Measurements from ENCODE around the gene RGMA. TPM values are rescaled to one million over a fixed set of nuclear protein-coding genes. Genes with fewer than 3 reads are reported as not detected.

RGMA gene
- polyA plus RNA-seq, 1 donor: 12.5 TPM

GRCh38 chr15:93027413-93027812 is 61.6 kb downstream of the RGMA start:
- Histone ChIP-seq H3K27me3 (ENCODE audit: control insufficient read depth, insufficient read depth, low read length) (no peaks in the 10 kb centered on the region), H3K36me3 (ENCODE audit: control insufficient read depth, insufficient read depth, low read length) (peaks cover 59% of the 10 kb centered on the region), H3K27ac (ENCODE audit: low read length) (no peak overlapping the region), H3K9me3 (ENCODE audit: control insufficient read depth, low read depth, low read length) (no peaks in the 10 kb centered on the region), H3K4me3 (ENCODE audit: low read length) (no peak overlapping the region), H3K4me1 (ENCODE audit: control insufficient read depth, insufficient read depth, low read length) (no peaks in the 10 kb centered on the region)
- WGBS (ENCODE audit: insufficient coverage, low lambda C conversion rate): no CpG with 5 or more reads among the region's 10 CpGs
- DNase-seq: no peak

DNA sequence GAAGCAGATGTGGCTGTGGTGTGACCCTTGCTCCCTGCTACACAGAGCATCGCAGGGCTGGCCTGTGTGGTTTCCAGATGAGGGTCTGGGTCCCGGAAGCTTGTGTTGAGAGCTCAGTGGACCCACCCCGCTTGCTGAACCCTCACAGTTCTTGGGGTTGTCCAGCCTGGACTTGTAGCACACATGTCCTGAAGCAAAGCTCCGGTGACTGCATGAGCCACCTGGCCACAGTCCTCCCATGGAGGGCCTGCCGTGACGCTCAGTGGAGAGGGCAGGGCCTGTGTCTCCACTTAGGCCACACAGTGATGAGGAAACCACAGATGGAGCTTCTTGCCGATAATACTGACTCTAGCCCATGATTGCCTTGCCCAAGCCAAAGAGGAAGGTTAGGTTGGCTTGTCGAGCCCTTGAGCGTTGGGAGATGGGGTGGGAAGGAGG is 62.6 kb downstream of the RGMA start:
- no peak for DNase-seq
- Histone ChIP-seq H3K4me1 (ENCODE audit: control insufficient read depth, insufficient read depth, low read length) (no peaks in the 10 kb centered on the region), H3K36me3 (ENCODE audit: control insufficient read depth, insufficient read depth, low read length) (peaks cover 69% of the 10 kb centered on the region), H3K27me3 (ENCODE audit: control insufficient read depth, insufficient read depth, low read length) (no peaks in the 10 kb centered on the region), H3K27ac (ENCODE audit: low read length) (no peak overlapping the region), H3K4me3 (ENCODE audit: low read length) (no peak overlapping the region), H3K9me3 (ENCODE audit: control insufficient read depth, low read depth, low read length) (no peaks in the 10 kb centered on the region)
- WGBS (ENCODE audit: insufficient coverage, low lambda C conversion rate): no CpG with 5 or more reads among the region's 9 CpGs

- Histone ChIP-seq H3K9me3 (ENCODE audit: control insufficient read depth, low read depth, low read length) (no peaks in the 10 kb centered on the region), H3K27me3 (ENCODE audit: control insufficient read depth, insufficient read depth, low read length) (no peaks in the 10 kb centered on the region), H3K27ac (ENCODE audit: low read length) (no peak overlapping the region), H3K4me3 (ENCODE audit: low read length) (no peak overlapping the region), H3K36me3 (ENCODE audit: control insufficient read depth, insufficient read depth, low read length) (peaks cover 77% of the 10 kb centered on the region), H3K4me1 (ENCODE audit: control insufficient read depth, insufficient read depth, low read length) (no peaks in the 10 kb centered on the region)
- WGBS (ENCODE audit: insufficient coverage, low lambda C conversion rate): no CpG with 5 or more reads among the region's 1 CpG
- no peak for DNase-seq
Observed at GRCh38 chr15:93025625-93025982, 63.4 kb downstream of the RGMA start.

DNA sequence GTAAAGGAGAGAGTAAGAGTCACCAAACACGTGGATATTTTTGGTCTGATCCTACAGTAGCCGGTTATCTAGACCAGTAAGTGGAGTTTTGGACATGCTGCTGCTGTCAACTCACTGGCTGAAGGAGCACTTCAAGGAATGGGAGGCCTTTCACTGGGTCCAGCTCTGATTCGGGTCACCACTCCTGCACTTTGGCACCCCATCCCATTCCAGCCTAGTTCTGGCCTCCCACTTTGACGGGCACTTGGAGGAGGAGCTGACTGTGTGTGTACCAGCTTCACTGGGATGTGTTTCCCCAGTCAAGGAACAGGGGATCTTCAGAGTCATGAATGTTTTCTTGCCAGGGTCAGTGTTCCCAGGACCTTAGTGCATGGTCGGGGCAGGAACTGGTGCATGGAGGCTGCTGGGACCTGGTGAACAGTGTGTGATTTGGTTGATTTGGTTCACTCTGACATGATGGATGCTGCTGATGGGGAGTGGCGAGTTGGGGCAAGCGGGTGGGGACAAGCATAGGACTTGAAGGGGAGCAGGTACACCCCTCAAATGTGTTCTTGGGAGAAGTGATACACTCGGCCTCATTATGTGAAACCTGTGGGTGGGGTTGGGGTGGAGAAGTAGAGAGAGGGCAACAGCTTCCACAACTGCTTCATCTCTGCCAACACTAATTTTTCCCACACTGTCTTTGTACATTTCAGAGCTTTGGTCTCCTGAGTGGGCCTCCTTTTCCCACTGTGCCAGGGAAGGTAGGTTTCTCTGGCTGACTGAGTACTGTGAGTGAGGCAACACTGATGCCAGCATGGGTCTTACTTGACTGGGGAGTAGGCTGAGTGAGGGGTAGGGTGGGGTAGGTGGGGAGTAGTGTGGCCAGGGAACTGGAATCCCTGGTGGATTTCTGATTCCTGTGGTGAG is 64.0 kb downstream of the RGMA start:
- no peaks in the 10 kb centered on the region for H3K9me3 ChIP-seq (ENCODE audit: control insufficient read depth, low read depth, low read length)
- peaks cover 83% of the 10 kb centered on the region for H3K36me3 ChIP-seq (ENCODE audit: control insufficient read depth, insufficient read depth, low read length)
- H3K27me3 ChIP-seq (ENCODE audit: control insufficient read depth, insufficient read depth, low read length): no peaks in the 10 kb centered on the region
- H3K27ac ChIP-seq (ENCODE audit: low read length): no peak overlapping the region
- no peaks in the 10 kb centered on the region for H3K4me1 ChIP-seq (ENCODE audit: control insufficient read depth, insufficient read depth, low read length)
- no peak overlapping the region for H3K4me3 ChIP-seq (ENCODE audit: low read length)
- WGBS (ENCODE audit: insufficient coverage, low lambda C conversion rate): 93% methylated on average over 3 of the region's 8 CpGs
- DNase-seq: no peak

DNA sequence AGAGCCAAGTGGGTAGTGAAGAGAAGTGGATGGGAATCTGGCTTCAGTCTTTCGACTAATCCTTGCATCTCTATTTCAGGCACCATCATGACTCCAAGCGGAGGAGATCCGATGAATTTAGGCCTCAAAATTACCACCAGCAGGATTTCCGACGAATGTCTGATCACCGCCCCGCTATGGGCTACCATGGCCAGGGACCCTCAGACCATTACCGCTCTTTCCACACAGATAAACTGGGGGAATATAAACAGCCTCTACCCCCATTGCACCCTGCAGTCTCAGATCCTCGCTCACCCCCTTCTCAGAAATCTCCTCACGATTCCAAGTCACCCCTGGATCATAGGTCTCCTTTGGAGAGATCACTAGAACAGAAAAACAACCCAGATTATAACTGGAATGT is 64.7 kb downstream of the RGMA start:
- no peak for DNase-seq
- H3K36me3 ChIP-seq (ENCODE audit: control insufficient read depth, insufficient read depth, low read length): peaks cover 89% of the 10 kb centered on the region
- no peaks in the 10 kb centered on the region for H3K9me3 ChIP-seq (ENCODE audit: control insufficient read depth, low read depth, low read length)
- WGBS (ENCODE audit: insufficient coverage, low lambda C conversion rate): no CpG with 5 or more reads among the region's 10 CpGs
- H3K4me3 ChIP-seq (ENCODE audit: low read length): no peak overlapping the region
- H3K4me1 ChIP-seq (ENCODE audit: control insufficient read depth, insufficient read depth, low read length): no peaks in the 10 kb centered on the region
- no peaks in the 10 kb centered on the region for H3K27me3 ChIP-seq (ENCODE audit: control insufficient read depth, insufficient read depth, low read length)
- H3K27ac ChIP-seq (ENCODE audit: low read length): no peak overlapping the region

DNA sequence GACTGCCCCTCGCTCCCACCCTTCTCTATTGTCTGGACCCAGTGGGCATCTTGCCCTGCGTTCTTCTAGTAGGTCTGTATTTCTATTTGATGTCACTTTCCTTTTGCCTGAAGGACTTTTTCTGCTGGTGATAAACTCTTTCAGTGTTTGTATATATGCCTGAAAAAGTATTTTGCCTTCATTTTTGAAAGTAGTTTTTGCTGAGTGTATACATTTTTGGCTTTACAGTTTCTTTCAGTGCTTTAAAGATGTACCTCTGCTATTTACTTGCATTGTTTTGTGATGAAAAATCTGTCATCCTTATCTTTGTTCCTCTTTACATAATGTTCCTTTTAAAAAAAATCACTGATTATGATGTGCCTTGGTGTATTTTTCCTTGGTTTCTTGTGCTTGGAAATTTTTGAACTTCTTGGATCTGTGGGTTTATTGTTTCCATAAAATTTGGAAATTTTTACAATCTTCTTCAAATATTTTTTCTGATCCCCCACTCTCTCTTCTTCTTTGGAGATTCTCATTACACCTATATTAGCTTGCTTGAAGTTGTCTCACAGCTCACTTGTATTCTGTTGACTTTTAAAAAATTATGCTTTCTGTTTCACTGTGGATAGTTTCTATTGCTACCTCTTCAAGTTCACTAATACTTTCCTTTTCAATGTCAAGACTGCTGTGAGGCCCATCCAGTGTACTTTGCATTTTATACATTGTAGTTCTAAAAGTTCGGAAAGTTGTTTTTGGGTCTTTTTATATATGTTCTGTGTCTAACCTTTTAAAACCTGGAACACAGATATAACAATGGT is 67.8 kb downstream of the RGMA start:
- H3K4me1 ChIP-seq (ENCODE audit: control insufficient read depth, insufficient read depth, low read length): no peaks in the 10 kb centered on the region
- DNase-seq: no peak
- H3K27me3 ChIP-seq (ENCODE audit: control insufficient read depth, insufficient read depth, low read length): no peaks in the 10 kb centered on the region
- H3K27ac ChIP-seq (ENCODE audit: low read length): no peak overlapping the region
- no peaks in the 10 kb centered on the region for H3K9me3 ChIP-seq (ENCODE audit: control insufficient read depth, low read depth, low read length)
- peaks cover 93% of the 10 kb centered on the region for H3K36me3 ChIP-seq (ENCODE audit: control insufficient read depth, insufficient read depth, low read length)
- WGBS (ENCODE audit: insufficient coverage, low lambda C conversion rate): no CpG with 5 or more reads among the region's 3 CpGs
- no peak overlapping the region for H3K4me3 ChIP-seq (ENCODE audit: low read length)

- Histone ChIP-seq H3K4me3 (ENCODE audit: low read length) (no peak overlapping the region), H3K4me1 (ENCODE audit: control insufficient read depth, insufficient read depth, low read length) (no peaks in the 10 kb centered on the region), H3K27me3 (ENCODE audit: control insufficient read depth, insufficient read depth, low read length) (no peaks in the 10 kb centered on the region), H3K27ac (ENCODE audit: low read length) (no peak overlapping the region), H3K36me3 (ENCODE audit: control insufficient read depth, insufficient read depth, low read length) (peaks cover 93% of the 10 kb centered on the region), H3K9me3 (ENCODE audit: control insufficient read depth, low read depth, low read length) (no peaks in the 10 kb centered on the region)
- no peak for DNase-seq
- no CpG with 5 or more reads among the region's 10 CpGs for WGBS (ENCODE audit: insufficient coverage, low lambda C conversion rate)
Observed at GRCh38 chr15:93019971-93020370, 69.0 kb downstream of the RGMA start.

DNA sequence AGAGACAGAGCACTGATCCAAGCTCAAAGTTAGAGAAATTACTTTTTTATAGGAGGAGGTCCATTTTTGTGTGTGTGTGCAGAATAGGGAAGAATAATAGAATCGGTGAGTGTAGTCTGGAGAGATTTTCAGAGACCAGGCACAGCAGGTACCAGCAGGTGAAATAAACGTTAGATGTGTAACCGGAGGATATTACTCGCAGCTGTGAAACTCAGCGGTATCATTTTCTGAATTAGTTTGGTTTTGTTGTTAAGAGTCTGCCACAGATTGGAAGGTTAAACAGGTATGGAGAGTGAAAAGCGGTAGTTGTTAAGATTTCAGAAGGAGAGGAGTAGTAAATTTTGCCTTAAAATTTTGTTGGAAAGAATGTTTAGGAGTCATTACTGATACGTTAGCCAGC is 69.9 kb downstream of the RGMA start:
- Histone ChIP-seq H3K4me3 (ENCODE audit: low read length) (no peak overlapping the region), H3K4me1 (ENCODE audit: control insufficient read depth, insufficient read depth, low read length) (no peaks in the 10 kb centered on the region), H3K27me3 (ENCODE audit: control insufficient read depth, insufficient read depth, low read length) (no peaks in the 10 kb centered on the region), H3K9me3 (ENCODE audit: control insufficient read depth, low read depth, low read length) (no peaks in the 10 kb centered on the region), H3K36me3 (ENCODE audit: control insufficient read depth, insufficient read depth, low read length) (peaks cover 93% of the 10 kb centered on the region), H3K27ac (ENCODE audit: low read length) (no peak overlapping the region)
- 100% methylated on average over 2 of the region's 7 CpGs for WGBS (ENCODE audit: insufficient coverage, low lambda C conversion rate)
- no peak for DNase-seq

GRCh38 chr15:93018574-93018973 is 70.4 kb downstream of the RGMA start:
- no peak for DNase-seq
- Histone ChIP-seq H3K4me3 (ENCODE audit: low read length) (no peak overlapping the region), H3K27ac (ENCODE audit: low read length) (no peak overlapping the region), H3K4me1 (ENCODE audit: control insufficient read depth, insufficient read depth, low read length) (no peaks in the 10 kb centered on the region), H3K36me3 (ENCODE audit: control insufficient read depth, insufficient read depth, low read length) (peaks cover 92% of the 10 kb centered on the region), H3K27me3 (ENCODE audit: control insufficient read depth, insufficient read depth, low read length) (no peaks in the 10 kb centered on the region), H3K9me3 (ENCODE audit: control insufficient read depth, low read depth, low read length) (no peaks in the 10 kb centered on the region)
- no CpG with 5 or more reads among the region's 4 CpGs for WGBS (ENCODE audit: insufficient coverage, low lambda C conversion rate)

DNA sequence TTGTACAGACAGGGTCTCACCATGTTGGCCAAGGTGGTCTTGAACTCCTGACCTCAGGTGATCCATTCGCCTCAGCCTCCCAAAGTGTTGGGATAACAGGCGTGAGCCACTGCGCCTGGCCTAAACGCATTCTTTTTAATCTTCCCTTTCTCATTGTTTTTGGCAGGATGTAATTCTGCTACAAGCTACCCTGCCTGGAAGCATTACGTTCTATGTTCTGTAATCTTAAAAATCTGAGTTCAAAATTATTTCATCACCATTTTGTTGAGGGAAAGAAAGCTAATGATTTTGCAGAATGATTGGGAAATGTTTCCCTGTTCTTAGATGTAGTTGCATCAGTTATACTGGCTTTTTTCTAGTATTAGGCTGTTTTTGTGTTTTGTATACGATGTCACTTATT is 71.5 kb downstream of the RGMA start:
- Histone ChIP-seq H3K27me3 (ENCODE audit: control insufficient read depth, insufficient read depth, low read length) (no peaks in the 10 kb centered on the region), H3K9me3 (ENCODE audit: control insufficient read depth, low read depth, low read length) (no peaks in the 10 kb centered on the region), H3K4me3 (ENCODE audit: low read length) (no peak overlapping the region), H3K27ac (ENCODE audit: low read length) (no peak overlapping the region), H3K4me1 (ENCODE audit: control insufficient read depth, insufficient read depth, low read length) (no peaks in the 10 kb centered on the region), H3K36me3 (ENCODE audit: control insufficient read depth, insufficient read depth, low read length) (peaks cover 92% of the 10 kb centered on the region)
- 100% methylated on average over 2 of the region's 6 CpGs for WGBS (ENCODE audit: insufficient coverage, low lambda C conversion rate)
- DNase-seq: no peak

All from large intestine (tissue), 3 donors.